MCF 10A (cell line): ENCODE measurements around the gene RASA2. TPM values are rescaled to one million over a fixed set of nuclear protein-coding genes. Genes with fewer than 3 reads are reported as not detected.

Experiments
- BruUV-seq: library from RNA; stranded (reverse); fragments of 400-500 nt; replicated peaks from 2 replicates; lab custom pipeline; 2021; lab: Mats Ljungman, UMichigan
- CTCF ChIA-PET: fragments of 300-600 bp; sonication (Branson Sonifier 250); formaldehyde crosslinking; extraction: SDS; loops from one replicate; lab custom pipeline; 2021; ENCODE audit warnings: antibody characterized with exemption, inconsistent platforms; lab: Yijun Ruan, JAX
- POLR2A ChIA-PET: fragments of 300-600, 350-650 bp; sonication (Branson Sonifier 250); formaldehyde crosslinking; extraction: SDS; loops from one replicate; lab custom pipeline; 2020; ENCODE audit warnings: antibody characterized with exemption, inconsistent platforms; lab: Yijun Ruan, JAX
- DNase-seq: peaks from one replicate; pipeline ENCODE4 v3.0.0-alpha.2; 2018; ENCODE audit not compliant: unreplicated experiment
- H3K27ac Mint-ChIP-seq: one replicate; pipeline ENCODE4 v1.8.0; 2022; ENCODE audit warnings: mild to moderate bottlenecking, low read depth, mixed read lengths; ENCODE audit not compliant: unreplicated experiment
- H3K27me3 Mint-ChIP-seq: one replicate; pipeline ENCODE4 v1.8.0; 2022; ENCODE audit warnings: mixed read lengths; ENCODE audit not compliant: insufficient read depth, unreplicated experiment
- H3K36me3 Mint-ChIP-seq: one replicate; pipeline ENCODE4 v1.8.0; 2022; ENCODE audit warnings: mild to moderate bottlenecking, moderate library complexity, mixed read lengths; ENCODE audit not compliant: insufficient read depth, unreplicated experiment
- H3K4me1 Mint-ChIP-seq: one replicate; pipeline ENCODE4 v1.8.0; 2022; ENCODE audit warnings: mixed read lengths; ENCODE audit not compliant: insufficient read depth, unreplicated experiment
- H3K4me3 Mint-ChIP-seq: one replicate; pipeline ENCODE4 v1.8.0; 2022; ENCODE audit warnings: mild to moderate bottlenecking, moderate library complexity, mixed read lengths; ENCODE audit not compliant: unreplicated experiment
- H3K9me3 Mint-ChIP-seq: one replicate; pipeline ENCODE4 v1.8.0; 2022; ENCODE audit warnings: mixed read lengths; ENCODE audit not compliant: unreplicated experiment
- CTCF ChIP-seq: fragments of 200-600 bp; IDR thresholded peaks from one replicate; pipeline ENCODE4 v1.8.0; 2022; ENCODE audit warnings: antibody characterized with exemption, mild to moderate bottlenecking; ENCODE audit not compliant: unreplicated experiment
- intact Hi-C: fragments of 100-400 bp; cut with micrococcal nuclease; formaldehyde crosslinking; loops from 2 replicates; pipeline ENCODE4 v1.14.1; 2022
- total RNA-seq: library from RNA; stranded (reverse); gene quantifications from 2 replicates; pipeline ENCODE4 v1.2.3, GENCODE V29; 2022

The RASA2 gene
- total RNA-seq, 1 experiment from 2014 or later: 19.5 TPM

- Mint-ChIP-seq H3K27me3 (peaks cover 28% of the 10 kb centered on the region), H3K9me3 (no peaks in the 10 kb centered on the region), H3K27ac (no peak overlapping the region), H3K4me3 (no peak overlapping the region), H3K36me3 (no peaks in the 10 kb centered on the region), H3K4me1 (peaks cover 26% of the 10 kb centered on the region)
- no peak for TF ChIP-seq CTCF
- no TSS peak for BruUV-seq
- intact Hi-C loops: no loop called here
- DNase-seq: no peak
- ChIA-PET POLR2A (no interaction called here), CTCF (interaction anchor here (0.5 to 1.4 kb wide), 4 partner anchors 13 to 328 kb away, joined by 3 to 6 read pairs (median 4); no protein-coding TSS in a partner anchor)
Measured at GRCh38 chr3:141657516-141657915, 170.7 kb downstream of the RASA2 start.

GRCh38 chr3:141659821-141660613, 173.2 kb downstream of the RASA2 start:
- peaks cover 33% of the 10 kb centered on the region for H3K27me3 Mint-ChIP-seq
- no TSS peak for BruUV-seq
- peaks cover 26% of the 10 kb centered on the region for H3K4me1 Mint-ChIP-seq
- intact Hi-C loops: no loop called here
- H3K9me3 Mint-ChIP-seq: no peaks in the 10 kb centered on the region
- ChIA-PET POLR2A (interaction anchor here (0.6 kb wide), 1 partner anchor 11 kb away, joined by 3 read pairs; no protein-coding TSS in a partner anchor), CTCF (interaction anchor here (0.6 kb wide), 1 partner anchor 429 kb away, joined by 3 read pairs; the partner anchor contains the start of gene PXYLP1)
- H3K27ac Mint-ChIP-seq: no peak overlapping the region
- peak; percentile 53 for DNase-seq
- peak overlapping the region; percentile 73 for H3K4me3 Mint-ChIP-seq
- no peaks in the 10 kb centered on the region for H3K36me3 Mint-ChIP-seq
- TF ChIP-seq CTCF: no peak

GRCh38 chr3:141660614-141660947, 173.8 kb downstream of the RASA2 start:
- H3K27me3 Mint-ChIP-seq: peaks cover 38% of the 10 kb centered on the region
- POLR2A ChIA-PET: no interaction called here
- intact Hi-C loops: no loop called here
- CTCF ChIA-PET: interaction anchor here (1.2 kb wide), 1 partner anchor 16 kb away, joined by 3 read pairs; no protein-coding TSS in a partner anchor
- TF ChIP-seq CTCF: no peak
- peak overlapping the region; percentile 73 for H3K4me3 Mint-ChIP-seq
- peaks cover 26% of the 10 kb centered on the region for H3K4me1 Mint-ChIP-seq
- no peaks in the 10 kb centered on the region for H3K9me3 Mint-ChIP-seq
- no peak for DNase-seq
- no peak overlapping the region for H3K27ac Mint-ChIP-seq
- BruUV-seq: no TSS peak
- no peaks in the 10 kb centered on the region for H3K36me3 Mint-ChIP-seq

GRCh38 chr3:141661229-141662196, 174.7 kb downstream of the RASA2 start:
- no peak for DNase-seq
- Mint-ChIP-seq H3K27me3 (peaks cover 40% of the 10 kb centered on the region), H3K9me3 (no peaks in the 10 kb centered on the region), H3K27ac (no peak overlapping the region), H3K36me3 (no peaks in the 10 kb centered on the region), H3K4me3 (no peak overlapping the region), H3K4me1 (peaks cover 21% of the 10 kb centered on the region)
- CTCF ChIA-PET: interaction anchor here (1.2 kb wide), 1 partner anchor 17 kb away, joined by 3 read pairs; no protein-coding TSS in a partner anchor
- POLR2A ChIA-PET: interaction anchor here (0.6 kb wide), 1 partner anchor 550 kb away, joined by 3 read pairs; no protein-coding TSS in a partner anchor
- intact Hi-C loops: no loop called here
- BruUV-seq: no TSS peak
- no peak for TF ChIP-seq CTCF
